ENCODE measurements around the gene LMX1B.

- TF ChIP-seq POLR2AphosphoS5 (IDR thresholded peaks at IDR 0.05; ENCODE audit: low read depth, low read length): no peak
- TF ChIP-seq TAF1 (IDR thresholded peaks at IDR 0.05; ENCODE audit: low read depth, low read length): no peak
- TF ChIP-seq POLR2A (IDR thresholded peaks at IDR 0.05; ENCODE audit: low read depth, low read length): no peak
- TF ChIP-seq POU2F2 (IDR thresholded peaks at IDR 0.05; ENCODE audit: low read depth, low read length): no peak
- TF ChIP-seq PAX5 (IDR thresholded peaks at IDR 0.05; ENCODE audit: insufficient read depth, low read length, severe bottlenecking): no peak
- no peak for TF ChIP-seq SPI1 (IDR thresholded peaks at IDR 0.05; ENCODE audit: low read depth, low read length)
Measured at GRCh38 chr9:126671983-126672382, 58.3 kb downstream of the LMX1B start.

Measured in GM12891 (cell line).